CD14-positive monocyte (primary cell): Measurements from ENCODE around the gene EVX2. TPM values are rescaled to one million over a fixed set of nuclear protein-coding genes. Genes with fewer than 3 reads are reported as not detected.

ENCODE experiments used
- DNase-seq, 3 donors: peaks; one replicate each; pipeline ENCODE4 v3.0.0-alpha.2; 2011 to 2022
- H2AFZ ChIP-seq: 2 replicates; pipeline ENCODE4 v1.6.0; 2012; ENCODE audit warnings: mild to moderate bottlenecking, low read depth, low read length, inconsistent platforms; ENCODE audit not compliant: insufficient read depth, poor library complexity, severe bottlenecking
- H3K27ac ChIP-seq, 2 donors: 1 replicate in 1 of 2; 2 replicates in 1 of 2; pipeline ENCODE4 v1.5.1; 2012 to 2013; ENCODE audit warnings: low read length in 2 of 2, control low read depth in 1 of 2, inconsistent platforms in 1 of 2, low read depth in 1 of 2, mild to moderate bottlenecking in 1 of 2
- H3K27me3 ChIP-seq, 2 donors: one replicate each; pipeline versions ENCODE4 v1.6.0 to v1.6.1; 2011 to 2013; ENCODE audit warnings: low read length in 2 of 2; ENCODE audit not compliant: control insufficient read depth in 2 of 2, insufficient read depth in 2 of 2
- H3K36me3 ChIP-seq, 2 donors: replicated peaks in 1 of 2; 1 replicate in 1 of 2; 2 replicates in 1 of 2; pipeline versions ENCODE4 v1.5.1 to v1.6.1; 2012 to 2013; ENCODE audit warnings: low read length in 2 of 2, control low read depth in 1 of 2, inconsistent platforms in 1 of 2, mild to moderate bottlenecking in 1 of 2; ENCODE audit not compliant: insufficient read depth in 2 of 2, control insufficient read depth in 1 of 2
- H3K4me1 ChIP-seq, 2 donors: 1 replicate in 1 of 2; 2 replicates in 1 of 2; pipeline versions ENCODE4 v1.5.1 to v1.6.1; 2012 to 2013; ENCODE audit warnings: low read length in 2 of 2, control low read depth in 1 of 2, inconsistent platforms in 1 of 2, mild to moderate bottlenecking in 1 of 2, moderate library complexity in 1 of 2; ENCODE audit not compliant: insufficient read depth in 2 of 2, control insufficient read depth in 1 of 2
- H3K4me2 ChIP-seq: replicated peaks from 2 replicates; pipeline ENCODE3; 2012; ENCODE audit warnings: low read length, moderate library complexity, mild to moderate bottlenecking; ENCODE audit not compliant: poor library complexity, severe bottlenecking; ENCODE audit errors: extremely low read depth
- H3K4me3 ChIP-seq, 3 experiments: fragments of 200-600 bp in 1 of 3; sonication (generic) in 1 of 3; replicated peaks in 1 of 3; 1 replicate in 2 of 3; 2 replicates in 1 of 3; pipeline ENCODE4 v1.5.1; 2011 to 2013; ENCODE audit warnings: low read length in 3 of 3, mild to moderate bottlenecking in 3 of 3, control low read depth in 2 of 3, low read depth in 2 of 3, inconsistent platforms in 1 of 3, moderate library complexity in 1 of 3
- H3K79me2 ChIP-seq: 2 replicates; pipeline ENCODE4 v1.6.0; 2012; ENCODE audit warnings: mild to moderate bottlenecking, control low read depth, inconsistent platforms, low read length, moderate library complexity; ENCODE audit not compliant: insufficient read depth
- H3K9ac ChIP-seq: 2 replicates; pipeline ENCODE4 v1.6.0; 2017; ENCODE audit warnings: low read length, mild to moderate bottlenecking; ENCODE audit not compliant: insufficient read depth, poor library complexity, severe bottlenecking
- H3K9me3 ChIP-seq, 2 donors: replicated peaks in 1 of 2; 1 replicate in 1 of 2; 2 replicates in 1 of 2; pipeline versions ENCODE4 v1.5.1 to v1.6.1; 2012 to 2013; ENCODE audit warnings: low read length in 2 of 2, control low read depth in 1 of 2; ENCODE audit not compliant: control insufficient read depth in 1 of 2, insufficient read depth in 1 of 2
- H4K20me1 ChIP-seq: 2 replicates; pipeline ENCODE4 v1.6.0; 2012; ENCODE audit warnings: mild to moderate bottlenecking, low read length, control low read depth, moderate library complexity; ENCODE audit not compliant: insufficient read depth
- H3K27ac Mint-ChIP-seq, 7 donors: one replicate each; pipeline ENCODE4 v1.8.0; 2020; ENCODE audit warnings: mild to moderate bottlenecking in 7 of 7, mixed read lengths in 7 of 7, moderate library complexity in 6 of 7, inconsistent platforms in 2 of 7
- H3K27me3 Mint-ChIP-seq, 3 donors: one replicate each; pipeline ENCODE4 v1.8.0; 2021 to 2022; ENCODE audit warnings: low read depth in 3 of 3, mild to moderate bottlenecking in 3 of 3, mixed read lengths in 3 of 3, moderate library complexity in 3 of 3, inconsistent platforms in 1 of 3
- H3K36me3 Mint-ChIP-seq, 2 donors: one replicate each; pipeline ENCODE4 v1.8.0; 2020; ENCODE audit warnings: mixed read lengths in 2 of 2, inconsistent platforms in 1 of 2, mild to moderate bottlenecking in 1 of 2
- H3K4me1 Mint-ChIP-seq: one replicate; pipeline ENCODE4 v1.8.0; 2020; ENCODE audit warnings: mild to moderate bottlenecking, mixed read lengths
- H3K4me3 Mint-ChIP-seq, 2 donors: one replicate each; pipeline ENCODE4 v1.8.0; 2020; ENCODE audit warnings: mild to moderate bottlenecking in 2 of 2, mixed read lengths in 2 of 2, moderate library complexity in 1 of 2
- H3K9me3 Mint-ChIP-seq, 7 donors: one replicate each; pipeline ENCODE4 v1.8.0; 2020 to 2022; ENCODE audit warnings: mixed read lengths in 7 of 7, mild to moderate bottlenecking in 6 of 7, moderate library complexity in 6 of 7, inconsistent platforms in 2 of 7
- CTCF ChIP-seq: fragments of 200-600 bp; IDR thresholded peaks from one replicate; pipeline ENCODE4 v1.8.0; 2022; ENCODE audit warnings: antibody characterized with exemption, mild to moderate bottlenecking
- WGBS: methylation state at CpG from one replicate; pipeline ENCODE4 v1.1.5; 2013; ENCODE audit warnings: missing lambda C conversion rate; ENCODE audit not compliant: insufficient coverage; 5-methylcytosine and 5-hydroxymethylcytosine counted together
- intact Hi-C, 2 donors: fragments of 100-400 bp; cut with micrococcal nuclease; formaldehyde crosslinking; loops; one replicate each; pipeline versions ENCODE4 v1.15.0 to v1.15.1; 2023
- polyA plus RNA-seq, 3 donors: library from polyadenylated mRNA; depleted of rRNA in 1 of 3; unstranded in 2 of 3; stranded (reverse) in 1 of 3; fragments of 300-500 nt in 2 of 3; fragments of >200 nt in 1 of 3; fragmentation: Illumina TruSeq in 2 of 3; gene quantifications; 1 replicate in 2 of 3; 2 replicates in 1 of 3; pipeline ENCODE4 v1.2.3, GENCODE V29; 2012 to 2021

EVX2 gene
- polyA plus RNA-seq, 3 donors, result not detected

GRCh38 chr2:176120364-176121189 is 36.8 kb upstream of the EVX2 start:
- Histone ChIP-seq H3K9ac (no peak overlapping the region), H3K4me2 (no peak overlapping the region), H2AFZ (no peak overlapping the region), H3K27me3 (peaks cover 86 to 97% of the 10 kb centered on the region in 2 donors), H4K20me1 (no peaks in the 10 kb centered on the region), H3K36me3 (no peaks in the 10 kb centered on the region), H3K4me3 (no peak overlapping the region), H3K9me3 (peaks cover 13 to 78% of the 10 kb centered on the region in 2 donors), H3K79me2 (no peaks in the 10 kb centered on the region), H3K4me1 (peaks cover 5 to 12% of the 10 kb centered on the region in 2 donors), H3K27ac (no peak overlapping the region)
- Mint-ChIP-seq H3K4me1 (peaks cover 17% of the 10 kb centered on the region), H3K36me3 (peaks cover 2 to 12% of the 10 kb centered on the region in 2 donors), H3K4me3 (peak overlapping the region in 1 of 2 donors; percentile 81), H3K27ac (no peak overlapping the region), H3K9me3 (peaks cover 4 to 38% (median 30%) of the 10 kb centered on the region in 7 donors), H3K27me3 (peaks cover 91 to 99% (median 95%) of the 10 kb centered on the region in 3 donors)
- no peak for DNase-seq
- intact Hi-C loops, result loop anchor here (5.0 kb wide), 2 partner anchors 38 to 1027 kb away; partner anchors contain the start of gene EVX2 (in 1 of the 2)
- 18% methylated on average over 4 of the region's 13 CpGs for WGBS
- no peak for TF ChIP-seq CTCF

- H3K27ac ChIP-seq, result no peak overlapping the region
- peaks cover 5 to 12% of the 10 kb centered on the region in 2 donors for H3K4me1 ChIP-seq
- 4% methylated on average over 18 of the region's 24 CpGs for WGBS
- H3K9me3 ChIP-seq, result peaks cover 13 to 72% of the 10 kb centered on the region in 2 donors
- intact Hi-C loops, result no loop called here
- H3K36me3 ChIP-seq, result no peaks in the 10 kb centered on the region
- no peak overlapping the region for H3K27ac Mint-ChIP-seq
- H3K4me1 Mint-ChIP-seq, result peaks cover 15% of the 10 kb centered on the region
- DNase-seq, result peak in 2 of 3 donors; percentile 17 to 28
- H3K36me3 Mint-ChIP-seq, result peaks cover 2 to 9% of the 10 kb centered on the region in 2 donors
- H3K27me3 ChIP-seq, result peaks cover 85 to 97% of the 10 kb centered on the region in 2 donors
- H3K9me3 Mint-ChIP-seq, result peaks cover 4 to 46% (median 29%) of the 10 kb centered on the region in 7 donors
- H3K4me3 ChIP-seq, result no peak overlapping the region
- H2AFZ ChIP-seq, result no peak overlapping the region
- no peaks in the 10 kb centered on the region for H3K79me2 ChIP-seq
- no peaks in the 10 kb centered on the region for H4K20me1 ChIP-seq
- peaks cover 91 to 99% (median 95%) of the 10 kb centered on the region in 3 donors for H3K27me3 Mint-ChIP-seq
- peak; percentile 61 for TF ChIP-seq CTCF
- H3K4me3 Mint-ChIP-seq, result peak overlapping the region in 1 of 2 donors; percentile 85
- peak overlapping the region; percentile 28 for H3K4me2 ChIP-seq
- no peak overlapping the region for H3K9ac ChIP-seq
Observed at GRCh38 chr2:176118601-176119339, 35.0 kb upstream of the EVX2 start.
